Measurements from ENCODE around the gene STRN3.
A peak's percentile ranks its signal among the peaks of the same experiment; 100 is the strongest.
"Not testable (repeated sequence)": the region's sequence is repeated elsewhere in the genome, so short reads cannot be mapped to it uniquely, and the experiment has no call there.

STRN3 gene

DNA sequence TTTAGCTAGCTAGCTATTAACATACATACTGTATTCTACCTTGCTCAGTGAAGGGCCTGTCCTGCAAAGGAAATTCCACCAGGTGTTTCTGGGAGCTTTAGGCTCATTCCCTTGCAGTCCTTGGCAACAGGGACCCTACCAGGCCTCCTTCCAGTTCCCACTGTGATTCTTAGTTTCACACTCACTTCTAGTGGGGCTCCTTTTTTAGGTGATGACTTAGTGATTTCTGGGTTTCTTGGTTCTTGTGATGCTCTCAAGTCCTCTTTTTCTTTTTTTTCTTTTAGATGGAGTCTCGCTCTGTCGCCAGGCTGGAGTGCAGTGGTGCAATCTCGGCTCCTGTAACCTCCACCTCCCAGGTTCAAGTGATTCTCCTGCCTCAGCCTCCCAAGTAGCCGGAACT is 10.4 kb upstream of the STRN3 start:
- DNase-seq: no peak

DNA sequence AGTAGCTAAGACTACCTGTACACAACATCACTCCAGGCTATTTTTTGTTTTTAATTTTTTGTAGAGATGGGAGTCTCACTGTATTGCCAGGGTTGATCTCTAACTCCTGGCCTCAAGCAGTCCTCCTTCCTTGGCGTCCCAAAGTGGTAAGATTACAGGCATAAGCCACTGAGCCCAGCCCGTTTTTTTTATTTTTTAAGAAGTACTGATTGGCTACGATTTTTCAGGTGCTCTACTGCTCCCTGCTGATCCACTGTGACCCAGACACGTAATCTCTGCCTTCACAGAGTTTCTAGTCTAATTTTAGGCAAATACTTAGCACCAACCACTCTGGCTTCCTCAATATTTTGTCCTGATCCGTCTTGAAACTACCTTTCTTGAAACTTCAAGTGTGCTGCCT is 4.3 kb upstream of the STRN3 start:
- DNase-seq: no peak

DNA sequence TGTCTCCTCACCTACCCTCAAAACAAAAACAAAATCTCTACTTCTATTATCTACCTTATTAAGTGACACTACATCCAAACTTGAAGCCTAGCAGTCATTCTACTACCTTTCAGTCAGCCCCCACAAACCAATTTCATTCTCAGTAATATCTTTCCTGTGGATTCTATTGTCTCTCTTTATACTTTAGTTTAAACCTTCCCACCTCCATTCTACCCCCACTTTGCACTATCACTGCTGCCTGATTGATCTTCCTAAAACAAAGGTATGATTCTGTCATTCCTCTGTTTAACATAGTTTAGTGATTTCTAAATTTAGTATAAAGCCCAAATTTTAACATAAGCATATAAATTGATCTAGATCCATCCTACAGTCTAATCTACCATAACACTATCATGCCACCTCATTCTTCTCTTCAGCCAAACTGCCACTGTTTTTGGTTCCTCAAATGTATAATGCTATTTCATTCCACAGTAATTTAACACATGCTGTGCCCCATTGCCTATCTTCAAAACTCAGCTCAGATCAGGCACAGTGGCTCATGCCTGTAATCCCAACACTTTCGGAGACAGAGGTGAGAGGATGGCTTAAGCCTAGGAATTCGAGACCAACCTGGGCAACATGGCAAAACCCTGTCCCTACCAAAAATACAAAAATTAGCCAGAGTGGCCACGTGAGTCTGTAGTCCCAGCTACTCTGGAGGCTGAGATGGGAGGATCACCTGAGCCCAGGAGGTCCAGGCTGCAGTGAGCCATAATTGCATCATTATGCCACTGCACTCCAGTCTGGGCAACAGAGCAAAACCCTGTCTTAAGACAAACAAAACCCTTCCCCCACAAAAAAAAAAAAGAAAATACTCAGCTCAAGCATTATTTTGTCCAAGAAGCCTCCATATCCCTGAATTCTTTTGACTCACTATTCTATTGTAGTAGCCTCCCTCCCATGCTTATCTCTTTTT is 3.1 kb upstream of the STRN3 start:
- DNase-seq: no peak

DNA sequence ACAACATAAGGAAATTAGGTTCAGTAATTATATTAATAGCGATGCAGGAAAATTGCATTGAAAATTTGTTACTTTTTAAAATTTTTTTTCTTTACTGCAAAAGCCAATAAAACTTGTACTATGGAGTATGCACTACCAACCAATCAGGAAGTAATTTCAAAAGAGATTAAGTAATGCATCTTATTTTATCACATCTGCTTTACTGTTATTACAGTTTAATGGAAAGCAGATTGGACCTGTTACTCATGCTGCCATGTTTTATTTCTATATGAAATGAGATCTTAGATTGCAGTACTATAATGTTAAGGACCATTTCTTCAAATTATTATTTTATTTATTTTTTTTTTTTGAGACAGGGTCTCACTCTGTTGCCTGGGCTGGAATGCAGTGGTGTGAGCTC is 1.7 kb upstream of the STRN3 start:
- DNase-seq: no peak

DNA sequence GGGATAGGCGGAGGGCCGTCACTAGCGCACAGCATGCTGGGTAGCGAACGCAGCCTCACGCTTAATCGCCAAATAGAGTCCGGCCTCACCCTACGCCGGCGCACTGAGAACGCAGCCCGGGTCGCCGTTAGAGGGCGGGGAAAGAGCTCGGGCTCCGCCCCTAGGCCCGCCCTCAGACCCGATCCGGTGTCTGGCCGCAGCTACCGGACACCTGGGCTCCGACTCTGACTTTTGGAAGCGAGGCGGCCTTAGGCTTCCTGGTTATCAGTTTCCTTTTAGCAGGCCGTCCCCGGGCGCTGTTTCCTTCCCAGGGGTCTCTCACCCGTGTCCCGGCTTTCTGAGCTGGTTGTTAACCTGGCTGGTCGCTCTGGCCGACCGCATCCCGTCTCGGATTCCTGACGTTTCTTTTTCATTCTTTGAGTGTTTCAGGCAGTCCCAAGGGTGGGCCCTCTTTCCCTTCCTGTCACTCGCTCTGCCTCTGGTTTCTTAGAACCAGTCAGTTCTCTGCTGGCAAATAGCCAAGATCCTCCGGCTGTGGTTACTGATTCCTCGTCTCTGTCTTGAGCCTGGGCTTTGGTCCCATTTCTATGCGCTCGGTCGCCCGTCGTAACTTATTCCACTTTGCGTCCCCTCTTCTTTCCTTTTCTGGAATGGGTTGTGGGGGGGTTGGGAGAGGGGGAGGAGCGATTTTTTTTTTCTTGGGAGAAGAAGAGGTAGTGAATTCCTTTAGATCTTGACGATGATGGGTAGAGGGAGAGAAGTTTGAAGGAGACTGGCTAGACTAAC is 464 bp upstream of the STRN3 start:
- DNase-seq: peak; percentile 92 to 94

DNA sequence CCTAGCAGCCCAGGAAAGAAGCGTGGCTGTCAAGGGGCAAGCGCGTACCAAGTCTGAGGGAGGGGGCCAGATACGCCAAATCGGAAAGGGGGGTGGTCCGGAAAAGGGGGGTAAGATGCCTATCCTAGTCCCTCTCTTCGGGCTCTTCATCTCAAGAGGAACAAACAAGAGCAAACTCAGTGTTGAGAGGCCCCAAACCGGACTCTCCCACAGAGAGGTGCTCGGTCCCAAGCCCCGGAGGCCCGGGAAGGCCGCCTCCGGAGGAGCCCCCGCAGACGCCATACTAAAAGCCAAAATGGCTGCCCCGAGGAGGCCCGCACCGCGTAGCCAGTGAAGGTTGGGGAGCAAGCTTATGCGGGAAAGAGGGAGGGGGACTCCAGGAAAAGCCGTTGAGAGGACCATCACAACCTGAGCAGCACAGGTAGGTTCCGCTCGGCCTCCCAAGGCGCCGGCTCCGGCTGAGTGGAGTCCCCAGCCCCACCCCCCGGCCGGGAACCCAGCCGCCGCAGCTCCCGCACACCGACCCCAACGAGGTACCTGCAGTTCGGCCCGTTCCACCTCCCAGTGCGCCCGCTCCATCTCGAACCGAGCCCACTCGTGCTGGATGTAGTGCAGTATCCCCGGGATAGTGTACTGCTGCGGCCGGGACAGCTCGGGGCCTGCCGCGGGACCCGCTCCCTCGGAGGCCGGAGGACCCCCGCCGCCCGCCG is 657 bp downstream of the STRN3 start, which contains the start of gene AP4S1:
TSS of gene AP4S1 (plus strand) at position 283 of the 710 bp plus-strand sequence. CDS start 40,548 bp downstream, outside the sequence.
- peak; percentile 39 to 55 for DNase-seq

DNA sequence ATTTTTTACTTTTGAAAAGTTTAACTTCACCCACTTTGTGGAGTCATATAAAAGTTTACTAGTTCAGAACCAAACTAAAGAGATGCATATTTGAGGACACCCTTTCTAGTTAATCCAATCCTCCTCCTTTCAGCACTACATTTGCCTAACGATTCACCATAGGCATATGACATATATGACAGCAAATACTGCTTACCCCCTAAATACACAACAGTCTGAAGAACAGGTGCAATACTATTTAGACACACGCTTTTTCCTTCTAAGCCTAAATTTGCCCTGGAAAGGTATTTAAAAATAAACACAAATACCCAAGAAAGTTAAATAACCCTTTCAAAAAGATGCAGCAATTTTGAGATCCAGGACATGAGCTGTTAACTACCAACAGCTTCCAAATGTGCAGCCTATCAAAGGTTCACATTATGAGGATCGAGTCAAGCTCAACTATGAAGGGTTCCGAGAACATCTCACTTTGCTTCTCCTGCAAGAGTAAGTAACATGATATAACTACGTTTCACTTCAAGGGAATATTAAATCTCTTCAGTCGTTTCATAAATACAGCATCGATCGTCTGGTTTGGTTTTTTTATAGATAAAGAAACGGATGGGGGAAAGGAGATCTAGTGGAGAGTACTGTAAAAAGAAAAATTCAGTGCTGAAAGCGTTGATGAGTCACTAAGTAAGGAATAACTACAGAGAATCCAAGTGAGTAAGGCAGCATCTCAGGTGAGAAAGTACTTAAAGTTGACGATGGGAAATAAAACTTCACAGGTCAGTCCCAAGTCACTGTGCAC is 1.4 kb downstream of the STRN3 start:
- peak in 1 of 2 donors; percentile 1 for DNase-seq

DNA sequence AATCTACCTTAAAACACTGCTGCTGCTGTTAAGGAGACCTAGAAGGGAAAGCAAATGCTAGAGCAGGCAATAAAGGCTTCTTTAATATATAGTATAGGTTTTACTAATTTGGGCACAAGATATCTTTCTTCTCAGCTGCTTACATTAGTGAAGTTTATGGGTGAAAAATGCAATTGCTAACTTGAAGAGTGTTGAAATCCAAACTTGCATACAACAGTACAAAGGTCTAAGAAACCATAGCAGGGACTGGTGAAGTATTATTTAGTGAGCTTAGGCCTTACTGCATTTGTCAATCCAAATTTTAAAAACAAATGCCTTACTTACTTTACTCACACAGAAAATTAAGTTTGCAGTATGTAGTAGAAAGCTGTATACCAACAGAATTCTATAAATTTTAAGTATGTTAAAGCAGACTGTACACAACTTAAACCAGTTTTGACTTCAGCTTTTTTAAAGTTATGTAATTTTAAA is 2.1 kb downstream of the STRN3 start:
- peak in 1 of 2 donors; percentile 3 for DNase-seq

DNA sequence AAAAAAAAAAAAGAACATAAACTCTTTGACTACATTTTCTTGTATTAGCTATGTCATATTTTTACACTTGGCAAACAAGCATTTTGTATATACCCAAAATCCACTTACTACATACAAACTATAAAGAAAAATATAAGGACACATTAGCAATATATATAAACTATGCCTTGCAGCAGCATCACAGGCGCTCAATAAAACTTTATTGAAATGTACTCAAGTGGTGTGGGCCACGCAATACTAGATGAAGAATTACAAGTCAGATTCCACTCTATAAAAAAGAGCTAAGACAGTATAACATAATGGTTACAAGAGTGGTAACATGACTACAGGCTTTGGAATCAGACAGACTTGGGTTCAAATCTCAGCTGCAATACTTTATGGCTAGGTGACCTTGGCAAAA is 3.8 kb downstream of the STRN3 start:
- DNase-seq: no peak

DNA sequence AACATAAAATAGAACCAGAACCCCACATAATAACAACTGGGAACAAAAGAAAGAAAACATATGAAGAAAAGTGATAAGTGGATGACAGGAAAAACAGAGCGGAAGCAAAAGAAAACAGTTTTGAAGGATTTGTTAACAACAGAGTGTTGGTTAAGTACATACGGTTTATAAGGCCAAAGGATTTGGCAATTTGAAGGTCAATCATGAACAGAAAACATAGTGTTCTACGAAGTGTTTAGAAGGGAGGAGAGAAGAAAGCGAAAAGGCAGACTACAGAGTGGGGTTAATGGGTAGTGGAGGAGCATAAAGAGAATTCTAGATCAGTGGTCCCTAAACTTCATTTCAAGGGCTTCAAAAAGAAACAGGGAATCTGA is 4.6 kb downstream of the STRN3 start:
- no peak for DNase-seq

DNA sequence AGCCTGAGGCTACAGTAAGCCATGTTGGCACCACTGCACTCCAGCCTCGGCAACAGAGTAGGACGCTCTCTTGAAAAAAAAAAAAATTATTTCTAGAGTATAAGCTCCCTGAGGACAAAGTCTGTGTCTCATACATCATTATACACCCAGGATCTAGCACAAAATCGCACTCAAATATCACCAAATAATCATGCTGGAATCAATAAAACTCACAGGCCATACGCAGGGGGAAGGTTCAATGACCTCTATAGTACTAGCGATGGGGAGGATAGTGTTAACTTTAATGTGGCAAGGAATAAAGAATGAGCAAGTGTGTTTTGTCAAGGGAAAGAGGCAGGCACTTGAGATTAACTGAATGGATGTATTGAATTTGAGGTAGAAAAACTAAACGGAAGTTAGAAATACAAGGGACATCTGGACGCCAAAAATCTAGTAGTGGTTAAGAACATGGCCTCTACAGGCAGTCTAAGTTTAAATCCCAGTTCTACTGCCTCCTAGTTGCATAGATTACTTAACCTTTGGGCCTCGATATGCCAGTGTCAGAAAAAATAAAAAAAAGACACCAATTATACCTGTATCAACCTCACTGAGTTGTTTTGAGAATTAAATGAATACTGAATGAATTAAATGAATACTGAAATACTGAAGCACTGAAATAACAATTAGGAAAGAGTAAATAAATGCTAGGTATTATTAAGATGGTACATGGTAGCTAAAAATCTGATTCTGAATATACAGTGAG is 5.2 kb downstream of the STRN3 start:
- no peak for DNase-seq

DNA sequence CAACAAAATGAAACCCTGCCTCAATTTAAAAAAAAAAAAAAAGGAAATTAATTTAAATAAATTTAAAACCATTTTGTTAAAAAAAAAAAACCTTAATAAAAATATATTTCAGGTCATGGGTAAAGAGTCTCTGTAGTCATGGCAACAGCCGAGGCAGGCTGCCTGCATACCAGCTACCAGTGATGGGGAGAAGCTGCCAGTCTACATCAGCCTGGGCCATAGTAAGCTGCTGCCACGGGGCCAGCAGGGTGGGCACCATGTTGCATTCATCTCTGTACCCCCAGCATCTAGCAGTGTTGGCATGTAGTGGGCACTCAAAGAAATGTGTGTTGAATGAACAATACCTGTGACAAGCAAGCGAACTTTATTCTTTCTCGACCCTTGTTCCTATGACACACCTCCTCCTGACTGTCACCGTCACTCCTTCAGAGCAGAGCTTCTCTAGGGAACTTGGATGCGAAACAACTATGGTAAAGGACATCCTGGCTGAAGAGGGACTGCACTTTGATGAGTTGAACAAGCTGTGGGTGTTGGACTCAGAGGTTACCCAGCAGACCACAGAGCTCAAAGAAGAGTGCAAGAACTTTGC is 8.0 kb downstream of the STRN3 start:
- DNase-seq: no peak

DNA sequence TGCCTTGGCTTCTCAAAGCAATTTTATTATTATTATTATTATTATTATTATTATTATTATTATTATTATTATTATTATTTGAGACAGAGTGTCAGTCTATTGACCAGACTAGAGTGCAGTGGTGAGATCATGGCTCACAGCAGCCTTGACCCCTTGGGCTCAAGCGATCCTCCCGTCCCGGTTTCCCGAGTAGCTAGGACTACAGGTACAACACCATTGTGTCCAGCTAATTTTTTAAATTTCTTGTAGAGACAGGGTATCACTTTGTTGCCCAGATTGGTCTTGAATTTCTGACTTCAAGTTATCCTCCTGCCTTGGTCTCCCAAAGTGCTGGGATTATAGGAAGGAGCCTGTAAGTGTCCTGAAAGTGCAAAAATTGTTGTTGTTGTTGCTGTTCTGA is 12.3 kb downstream of the STRN3 start:
- DNase-seq: no peak

DNA sequence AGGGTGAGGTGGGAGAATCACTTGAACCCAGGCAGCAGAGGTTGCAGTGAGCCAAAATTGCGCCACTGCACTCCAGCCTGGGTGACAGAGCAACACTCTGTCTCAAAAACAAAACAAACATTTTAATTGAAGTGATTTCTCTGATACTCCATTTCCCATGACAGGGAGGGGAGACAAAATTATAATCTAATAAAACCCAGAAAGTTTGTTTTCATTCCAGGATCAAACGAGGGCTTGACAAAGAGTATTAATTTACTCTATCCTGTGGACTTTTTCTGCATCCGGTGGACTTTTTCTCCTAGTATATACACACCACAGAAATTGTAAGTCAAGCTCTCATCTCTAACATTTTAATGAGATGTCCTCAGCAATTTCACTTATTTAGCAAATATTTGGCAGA is 15.2 kb downstream of the STRN3 start:
- DNase-seq: no peak

DNA sequence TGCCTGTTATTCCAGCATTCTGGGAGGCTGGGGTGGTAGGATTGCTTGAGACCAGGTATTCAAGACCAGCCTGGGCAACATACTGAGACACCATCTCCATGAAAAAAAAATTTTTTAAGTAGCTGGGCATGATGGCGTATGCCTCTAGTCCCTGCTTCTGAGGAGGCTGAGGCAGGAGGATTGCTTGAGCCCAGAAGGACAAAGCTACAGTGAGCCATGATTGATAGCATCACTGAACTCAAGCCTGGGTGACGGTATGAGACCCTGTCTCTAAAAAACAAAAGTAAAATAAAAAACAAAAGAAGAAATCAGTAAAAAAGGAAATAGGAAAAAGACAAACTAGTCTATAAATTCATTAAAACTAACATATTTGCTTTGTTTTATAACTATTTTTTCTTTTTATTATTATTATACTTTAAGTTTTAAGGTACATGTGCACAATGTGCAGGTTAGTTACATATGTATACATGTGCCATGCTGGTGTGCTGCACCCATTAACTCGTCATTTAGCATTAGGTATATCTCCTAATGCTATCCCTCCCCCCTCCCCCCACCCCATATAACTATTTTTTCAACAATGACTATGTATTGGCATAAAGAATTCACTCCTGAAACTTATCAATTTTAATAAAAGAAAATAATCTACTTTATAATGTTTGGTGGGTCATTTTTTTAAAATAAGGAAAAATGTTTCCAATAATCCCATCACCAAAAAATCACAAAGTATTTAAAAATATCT is 16.2 kb downstream of the STRN3 start:
- DNase-seq: no peak

DNA sequence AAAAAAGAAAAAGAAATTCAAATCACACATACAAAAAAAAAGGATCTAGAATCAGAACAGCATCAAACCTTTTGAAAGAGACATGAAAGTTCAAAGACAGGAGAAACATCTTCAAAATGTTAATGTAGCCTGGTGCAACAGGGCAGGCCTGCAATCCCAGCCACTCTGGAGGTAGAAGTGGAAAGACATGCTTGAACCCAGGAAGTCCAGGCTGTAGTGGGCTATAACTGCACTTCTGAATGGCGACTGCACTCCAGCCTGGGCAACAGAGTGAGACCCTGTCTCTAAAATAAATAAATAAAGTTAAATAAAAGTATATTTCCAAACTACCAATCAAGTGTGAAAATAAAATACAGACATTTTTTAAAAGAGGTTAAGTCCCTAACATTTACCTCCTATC is 19.5 kb downstream of the STRN3 start:
- no peak for DNase-seq

DNA sequence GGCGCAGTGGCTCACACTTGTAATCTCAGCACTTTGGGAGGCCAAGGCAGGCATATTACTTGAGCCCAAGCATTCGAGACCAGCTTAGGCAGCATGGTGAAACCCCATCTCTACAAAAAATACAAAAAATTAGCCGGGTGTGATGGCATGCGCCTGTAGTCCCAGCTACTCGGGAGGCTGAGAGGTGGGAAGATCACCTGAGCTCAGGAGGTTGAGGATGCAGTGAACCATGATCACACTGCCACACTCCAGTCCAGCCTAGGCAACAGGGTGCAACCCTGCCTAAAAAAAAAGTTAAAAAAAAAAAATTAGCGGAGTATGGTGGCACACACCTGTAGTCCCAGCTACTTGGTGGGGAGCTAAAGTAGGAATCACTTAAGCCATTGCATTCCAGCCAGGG is 22.2 kb downstream of the STRN3 start:
- not testable (repeated sequence) for DNase-seq

DNA sequence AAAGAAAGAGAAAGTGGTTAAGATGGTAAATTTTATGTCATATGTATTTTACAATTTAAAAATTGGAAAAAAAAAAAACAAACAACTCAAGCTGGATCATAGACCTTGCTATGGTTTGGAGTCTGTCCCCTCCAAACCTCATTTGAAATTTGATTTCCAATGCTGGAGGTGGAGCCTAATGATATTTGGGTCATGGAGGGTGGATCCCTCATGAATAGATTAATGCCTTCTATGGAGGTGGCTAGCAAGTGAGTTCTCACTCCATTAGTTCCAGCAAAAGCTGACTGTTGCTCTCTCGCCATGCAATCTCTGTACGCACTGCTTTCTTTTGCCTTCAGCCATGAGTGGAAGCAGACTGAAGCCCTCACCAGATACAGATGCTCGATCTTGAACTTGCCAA is 22.9 kb downstream of the STRN3 start:
- DNase-seq: no peak

DNA sequence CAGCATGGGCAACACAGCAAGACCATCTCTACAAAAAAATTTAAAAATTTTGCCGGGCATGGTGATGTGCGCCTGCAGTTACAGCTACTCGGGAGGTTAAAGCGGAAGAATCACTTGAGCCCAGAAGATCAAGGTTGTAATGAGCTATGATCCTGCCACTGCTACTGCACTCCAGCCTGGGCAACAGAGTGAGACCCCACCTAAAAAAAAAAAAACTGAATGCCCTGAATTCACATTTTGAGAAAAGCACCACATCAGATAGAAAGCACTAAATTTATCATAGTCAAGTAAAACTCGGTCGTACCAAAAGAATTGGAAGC is 24.9 kb downstream of the STRN3 start:
- no peak for DNase-seq

DNA sequence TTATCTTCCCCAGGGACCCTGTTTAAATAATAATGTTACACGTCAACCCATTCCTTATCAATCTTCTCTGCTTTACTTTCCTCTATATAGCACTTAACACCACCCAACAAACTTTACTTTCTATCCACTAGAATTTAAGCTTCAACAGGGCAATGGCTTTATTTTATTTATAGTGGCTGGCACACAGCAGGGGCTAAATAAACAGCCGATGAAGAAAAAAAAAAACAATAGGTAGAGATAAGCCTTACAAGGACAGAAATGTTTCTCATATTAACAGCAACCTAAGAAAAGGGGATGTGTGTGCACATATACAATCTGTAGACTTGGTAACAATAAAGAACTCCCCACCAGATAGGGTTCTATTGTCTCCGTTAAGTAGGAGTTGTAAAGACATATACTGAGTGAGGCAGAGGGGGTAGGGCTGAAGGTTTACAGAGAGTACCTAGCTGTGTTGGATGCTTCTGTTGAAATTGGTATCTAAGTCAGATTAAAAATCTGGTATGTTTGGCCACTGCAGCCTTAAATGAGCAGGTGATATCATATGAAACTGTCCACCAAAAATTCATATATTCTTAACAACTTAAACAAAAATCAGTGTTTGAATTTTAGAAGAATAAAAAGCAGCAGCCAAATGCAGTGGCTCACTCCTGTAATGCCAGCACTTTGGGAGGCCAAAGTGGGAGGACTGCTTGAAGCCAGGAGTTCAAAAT is 25.4 kb downstream of the STRN3 start:
- DNase-seq: no peak
